G401.6 (cell line): Measurements from ENCODE around the gene VPS37B.

Experiments
- FAIRE-seq: peaks from 2 replicates; lab custom pipeline; 2012; peaks lifted over from hg19 to GRCh38; lab: Jason Lieb, UNC

VPS37B gene

GRCh38 chr12:122851820-122852219 is 44.1 kb downstream of the VPS37B start:
- FAIRE-seq: no peak

GRCh38 chr12:122850695-122851350 is 45.1 kb downstream of the VPS37B start:
- FAIRE-seq: no peak

- FAIRE-seq: no peak
These were observed 45.9 kb downstream of the VPS37B start for GRCh38 chr12:122850048-122850445.

GRCh38 chr12:122849352-122850047 is 46.4 kb downstream of the VPS37B start:
- FAIRE-seq: no peak

DNA sequence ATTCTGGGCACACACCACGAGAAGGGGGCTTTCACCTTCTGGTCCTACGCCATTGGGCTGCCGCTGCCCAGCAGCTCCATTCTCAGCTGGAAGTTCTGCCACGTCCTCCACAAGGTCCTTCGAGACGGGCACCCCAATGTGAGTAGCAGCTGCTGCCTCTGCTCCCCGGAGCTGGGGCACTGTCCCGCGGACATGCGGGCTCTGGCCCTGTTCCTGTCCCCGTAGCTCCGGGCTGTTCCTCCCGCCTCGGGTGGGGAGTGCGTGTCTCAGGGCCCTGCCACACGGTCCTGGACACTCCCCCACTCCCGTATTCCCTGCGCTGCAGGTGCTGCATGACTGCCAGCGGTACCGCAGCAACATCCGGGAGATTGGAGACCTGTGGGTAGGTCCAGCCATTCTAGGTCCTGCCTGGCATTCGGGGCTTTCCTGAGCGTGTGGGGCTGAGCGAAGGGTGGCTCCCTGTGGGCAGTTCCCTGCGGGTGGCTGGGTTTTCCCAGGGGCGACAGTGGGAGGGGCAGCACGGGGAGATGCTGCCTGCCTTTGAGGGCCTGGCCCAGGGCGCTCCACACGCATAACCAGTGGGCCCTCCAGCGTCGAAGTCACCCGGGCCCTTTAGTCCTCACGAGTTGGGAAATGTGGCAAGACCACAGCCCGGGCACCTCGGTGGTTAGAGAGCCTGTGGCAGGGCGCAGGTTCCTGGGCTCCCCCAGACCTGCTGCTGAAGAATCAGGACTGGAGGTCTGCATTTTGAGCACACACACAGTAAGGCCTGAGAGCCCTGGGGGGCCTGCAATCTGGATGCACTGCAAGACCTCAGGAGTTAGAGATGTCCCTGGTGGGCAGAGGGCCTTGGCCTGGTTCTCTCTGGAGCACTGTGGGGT is 47.2 kb downstream of the VPS37B start:
- FAIRE-seq: no peak

- no peak for FAIRE-seq
These were observed 48.0 kb downstream of the VPS37B start for GRCh38 chr12:122847921-122848421.

- FAIRE-seq: no peak
These were observed 48.4 kb downstream of the VPS37B start for GRCh38 chr12:122847516-122847836.

DNA sequence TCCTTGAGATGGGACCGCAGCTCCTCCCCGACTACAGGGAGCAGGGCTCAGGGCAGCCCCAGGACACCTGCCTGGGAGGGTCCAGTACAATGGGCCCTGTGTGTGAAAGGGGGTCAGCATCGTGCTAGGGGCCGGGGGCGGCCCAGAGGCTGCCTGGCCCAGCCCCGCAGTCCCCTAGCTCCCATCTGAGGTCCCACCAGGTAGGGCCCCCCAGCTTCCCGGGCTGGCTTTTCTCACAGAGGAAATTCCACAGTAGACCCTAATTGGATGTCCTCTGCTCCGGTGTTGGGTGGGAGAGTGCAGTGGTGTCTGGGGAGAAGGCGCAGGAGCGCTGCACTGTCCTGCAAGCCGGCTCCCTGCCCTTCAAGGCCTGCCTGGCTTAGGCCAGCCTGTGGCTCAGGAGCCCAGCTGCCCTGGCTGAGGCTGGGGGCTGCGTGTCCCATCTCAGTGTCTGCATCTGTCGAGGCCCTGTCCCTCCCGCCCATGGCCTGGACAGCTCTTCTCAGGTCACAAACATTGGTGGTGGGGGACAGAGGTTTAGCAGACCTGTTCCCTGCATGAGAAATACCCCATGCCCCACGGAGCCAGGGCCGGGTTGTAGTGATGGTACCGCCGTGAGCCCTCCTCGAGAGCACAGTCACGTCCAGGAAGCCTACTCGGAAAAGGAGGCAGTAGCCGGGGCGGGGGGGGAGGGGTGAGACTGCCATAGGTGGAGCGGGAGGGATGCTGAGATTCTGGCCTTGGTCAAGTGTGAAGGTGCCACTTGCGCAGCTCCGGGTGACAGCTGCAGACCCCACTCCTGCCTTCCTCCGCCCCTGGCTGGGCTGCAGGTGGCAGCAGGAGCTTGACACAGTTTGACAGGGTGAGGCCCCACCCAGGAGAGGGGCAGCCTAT is 49.1 kb downstream of the VPS37B start:
- FAIRE-seq: no peak

GRCh38 chr12:122845865-122846621 is 49.9 kb downstream of the VPS37B start:
- FAIRE-seq: no peak

DNA sequence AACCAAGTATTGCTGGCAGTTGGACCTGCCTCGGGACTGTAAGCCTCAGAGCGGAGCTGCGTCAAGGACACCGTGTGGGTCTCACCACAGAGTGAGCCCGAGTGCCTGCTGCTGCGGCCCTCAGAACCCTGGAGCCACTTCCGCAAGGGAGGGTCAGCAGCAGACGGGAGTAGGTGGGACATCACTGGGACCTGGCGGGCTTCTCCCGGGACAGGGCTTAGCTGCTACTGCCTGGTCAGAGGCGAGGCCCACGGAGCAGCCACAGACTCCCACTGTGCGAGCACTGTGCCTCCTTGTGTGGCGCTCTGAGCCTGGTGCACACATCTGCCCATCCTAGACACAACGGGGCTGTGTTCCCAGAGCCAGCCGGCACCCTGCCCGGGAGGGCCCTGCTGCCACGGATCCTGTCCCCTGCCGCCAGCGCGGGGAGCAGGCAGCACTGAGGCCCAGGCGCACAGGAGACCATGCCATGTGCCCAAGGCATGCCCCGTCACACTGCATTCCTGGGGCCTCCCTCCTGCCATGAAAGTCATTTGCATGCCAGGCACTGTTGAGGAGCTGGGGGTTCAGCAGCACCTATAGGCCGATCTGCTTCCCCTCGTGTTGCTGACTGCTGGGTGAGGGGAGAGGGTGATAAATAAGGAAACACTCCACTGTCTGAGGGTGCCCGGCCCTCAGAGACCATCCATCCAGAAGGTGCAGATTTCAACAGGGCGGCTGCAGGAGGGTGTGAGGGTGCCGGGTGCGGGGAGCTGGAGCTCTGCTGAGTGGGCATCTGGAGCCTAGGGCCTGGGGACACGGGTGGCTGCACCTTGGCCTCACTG is 50.7 kb downstream of the VPS37B start:
- no peak for FAIRE-seq

DNA sequence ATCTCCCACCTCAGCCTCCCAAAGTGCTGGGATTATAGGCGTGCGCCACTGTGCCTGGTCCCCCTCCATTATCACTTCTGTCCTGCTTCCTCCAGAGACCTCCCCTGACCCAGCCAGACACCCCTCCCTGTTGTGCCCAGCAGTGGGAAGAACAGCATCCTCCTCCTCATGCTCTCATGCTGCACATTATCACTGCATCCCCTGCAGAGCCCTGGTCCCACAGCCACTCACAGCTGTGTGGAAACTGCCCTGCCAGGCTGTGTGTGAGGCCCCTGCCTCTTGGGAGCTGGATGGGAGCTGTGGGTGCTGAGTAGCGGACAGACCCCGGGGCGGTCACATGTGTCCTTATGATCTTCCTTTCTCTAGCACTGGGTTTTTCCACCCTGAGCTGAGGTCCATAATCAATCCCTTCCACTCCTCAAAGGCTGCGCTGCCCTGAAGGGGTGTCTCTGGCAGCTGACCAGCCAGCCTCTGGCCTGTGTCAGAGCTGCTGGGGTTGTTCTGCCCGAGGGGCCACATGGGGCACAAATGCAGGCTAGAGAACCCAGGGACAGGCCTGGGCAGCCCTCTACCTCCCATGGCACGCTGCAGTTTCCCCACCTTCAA is 51.5 kb downstream of the VPS37B start:
- FAIRE-seq: no peak

DNA sequence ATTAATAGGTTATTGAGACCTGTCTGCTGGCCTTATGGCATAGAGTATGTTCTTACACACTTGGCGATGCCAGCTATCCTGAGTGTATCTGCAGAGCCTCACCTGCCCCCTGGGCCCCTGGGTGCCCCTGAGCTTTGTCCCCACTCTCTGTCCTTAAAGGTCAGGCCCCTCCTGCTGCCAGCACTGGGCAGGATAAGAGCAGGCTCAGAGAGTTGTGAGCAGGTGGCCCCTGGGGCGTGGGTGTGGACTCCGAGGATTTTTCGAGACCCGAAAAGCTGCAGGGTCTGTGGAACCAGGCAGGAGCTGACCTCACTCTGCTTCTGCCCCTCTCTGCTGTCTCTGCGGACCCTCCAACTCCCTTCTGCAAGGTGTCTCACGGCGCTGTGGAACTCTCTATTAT is 52.5 kb downstream of the VPS37B start:
- no peak for FAIRE-seq

DNA sequence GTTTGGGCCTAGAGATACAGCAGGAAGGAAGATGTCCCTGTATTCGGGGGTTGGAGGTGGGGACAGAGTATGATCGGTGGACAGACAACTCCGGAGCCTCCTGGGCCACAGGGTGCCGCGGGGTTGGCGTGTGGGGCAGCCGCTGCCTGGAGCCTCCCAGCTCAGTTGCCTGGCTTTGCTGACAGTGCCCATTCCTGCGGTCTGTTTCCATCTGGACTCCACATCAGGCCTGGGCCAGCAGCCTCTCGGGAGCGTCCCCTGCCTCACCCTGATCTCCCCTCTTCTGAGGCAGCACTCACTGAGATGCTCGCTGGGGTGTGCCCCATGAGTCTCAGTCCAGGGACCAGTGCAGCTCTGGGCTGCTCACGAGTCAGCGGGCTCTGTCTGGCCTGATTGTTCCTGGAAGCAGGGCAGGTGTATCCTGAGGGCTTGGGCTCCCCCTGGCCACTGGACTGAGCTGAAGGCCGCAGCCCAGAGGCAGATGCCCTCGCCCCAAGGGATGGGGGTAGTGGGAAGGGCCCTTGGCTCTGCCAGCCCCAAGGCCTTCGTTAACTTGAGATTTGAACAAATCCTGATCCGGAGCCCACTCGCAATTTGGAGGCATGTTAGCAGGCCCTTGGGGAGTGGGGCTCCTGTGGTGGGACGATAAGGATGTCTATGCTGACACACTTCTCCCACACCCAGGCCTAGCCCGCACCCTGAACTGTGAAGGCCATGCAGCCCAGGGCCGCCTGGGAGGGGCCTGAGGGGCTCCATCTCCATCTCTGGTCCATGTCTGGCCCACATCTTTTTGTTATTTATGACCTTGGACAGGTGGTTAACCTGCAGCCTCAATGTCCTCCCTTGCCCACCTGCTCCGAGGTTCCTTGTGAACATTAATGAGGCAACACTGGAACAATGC is 53.2 kb downstream of the VPS37B start:
- FAIRE-seq: no peak

GRCh38 chr12:122841544-122842321 is 54.2 kb downstream of the VPS37B start:
- FAIRE-seq: no peak

DNA sequence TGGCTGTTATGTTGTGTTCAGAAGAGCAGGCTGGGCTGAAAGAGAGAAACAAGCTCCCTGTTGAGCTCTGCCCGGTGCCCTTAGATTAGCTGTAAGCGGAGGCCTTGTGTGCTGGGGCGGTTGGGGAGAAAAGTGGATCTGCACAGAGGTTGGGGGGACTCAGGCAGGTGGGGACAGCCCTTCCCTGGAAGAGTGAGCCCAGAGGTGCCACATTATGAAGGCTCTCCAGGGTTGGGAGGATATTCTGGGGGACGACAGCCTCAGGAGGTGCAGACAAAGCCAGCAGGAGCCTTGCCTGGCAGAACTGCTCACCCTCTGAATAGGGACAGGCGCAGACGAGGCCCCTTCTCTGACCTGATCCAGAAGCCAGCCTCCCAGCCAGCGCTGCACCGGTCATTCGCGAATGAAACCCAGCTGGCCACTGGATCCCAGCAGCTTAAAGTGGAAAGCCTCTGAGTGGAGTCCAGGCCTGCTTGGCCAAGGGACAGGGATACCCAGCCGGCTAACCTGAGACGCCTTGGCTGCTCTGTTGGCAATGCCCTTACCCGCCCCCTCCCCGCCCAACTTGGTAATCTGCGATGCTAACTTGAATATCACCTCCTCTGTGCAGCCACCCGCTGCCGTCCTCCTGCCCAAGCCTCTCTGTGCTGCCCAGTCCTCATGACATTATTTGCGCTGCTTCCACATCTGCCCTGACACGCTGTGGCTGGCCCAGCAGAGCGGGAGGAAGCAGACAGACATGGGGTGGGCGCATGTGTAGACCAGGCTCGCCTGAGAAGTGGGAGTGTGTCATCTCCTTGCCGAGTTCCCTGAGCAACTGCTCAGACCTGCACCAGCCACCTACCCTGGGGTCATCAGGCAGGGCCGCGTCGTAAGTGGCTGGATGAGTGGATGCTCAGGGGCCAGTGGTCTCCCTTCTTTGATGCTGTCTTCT is 55.1 kb downstream of the VPS37B start:
- FAIRE-seq: no peak

- no peak for FAIRE-seq
These were observed 55.9 kb downstream of the VPS37B start for GRCh38 chr12:122839907-122840554.
